ENCODE data around the gene MACROH2A2. TPM values are rescaled to one million over a fixed set of nuclear protein-coding genes. Genes with fewer than 3 reads are reported as not detected.

The MACROH2A2 gene
- total and polyA plus RNA-seq, 2 of the 13 experiments (the other 11 are each of a cell fraction or from before 2014, with no cell fraction given): 9.8 to 43.1 TPM

DNA sequence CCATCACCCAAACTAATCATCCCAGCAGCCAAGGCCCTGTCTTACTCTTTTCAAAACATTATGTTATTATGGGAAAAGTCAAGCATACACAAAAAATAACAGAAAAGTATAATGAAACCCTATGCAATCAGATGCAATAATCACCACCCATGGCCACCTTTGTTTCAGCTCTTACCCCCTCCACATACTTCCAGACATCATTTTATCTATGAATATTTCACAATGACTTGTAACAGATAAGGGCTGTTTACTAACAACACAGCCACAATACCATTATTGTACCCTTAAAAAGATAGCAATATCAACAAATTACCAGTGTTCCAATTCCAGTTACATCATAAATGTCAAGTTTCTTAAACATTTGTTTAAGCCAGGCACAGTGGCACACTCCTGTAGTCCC lies 44.8 kb downstream of the MACROH2A2 start:
- BruUV-seq (replicated peaks): no TSS peak
- FAIRE-seq: no peak
- intact Hi-C loops (cut with micrococcal nuclease; ENCODE audit: unreplicated experiment) (no loop called here), in situ Hi-C loops (cut with HindIII; ENCODE audit: extremely low pct_ligation_motif_present, low pct_unique_long_range_greater_than_20kb) (no loop called here)
- DNase-seq (ENCODE audit: low spot score): no peak
- no peak overlapping the region for H3K4me3 ChIP-seq (replicated peaks in 1 of 3; ENCODE audit: insufficient read depth in 1 of 3, low read depth in 2 of 3, low read length in 3 of 3)
- H3K4me2 ChIP-seq (ENCODE audit: low read depth, low read length): no peak overlapping the region
- H4K20me1 ChIP-seq (ENCODE audit: insufficient read depth, low read length): no peaks in the 10 kb centered on the region
- no peak for ATAC-seq
- H3K27me3 ChIP-seq (ENCODE audit: control insufficient read depth in 1 of 2, insufficient read depth in 2 of 2, low read length in 2 of 2): no peaks in the 10 kb centered on the region
- TF ChIP-seq ZFY (CRISPR knock-in tag; IDR thresholded peaks at IDR 0.05) (no peak), NR2F1 (CRISPR knock-in tag; IDR thresholded peaks at IDR 0.05) (no peak), CC2D1A (CRISPR knock-in tag; IDR thresholded peaks at IDR 0.05) (no peak), GPN1 (CRISPR knock-in tag; IDR thresholded peaks at IDR 0.05; ENCODE audit: borderline replicate concordance) (no peak), ZNF574 (CRISPR knock-in tag; IDR thresholded peaks at IDR 0.05) (no peak), FOSL2 (CRISPR knock-in tag; IDR thresholded peaks at IDR 0.05) (no peak), MXD3 (CRISPR knock-in tag; IDR thresholded peaks at IDR 0.05) (no peak)
- TF ChIP-seq, protein P1, sequence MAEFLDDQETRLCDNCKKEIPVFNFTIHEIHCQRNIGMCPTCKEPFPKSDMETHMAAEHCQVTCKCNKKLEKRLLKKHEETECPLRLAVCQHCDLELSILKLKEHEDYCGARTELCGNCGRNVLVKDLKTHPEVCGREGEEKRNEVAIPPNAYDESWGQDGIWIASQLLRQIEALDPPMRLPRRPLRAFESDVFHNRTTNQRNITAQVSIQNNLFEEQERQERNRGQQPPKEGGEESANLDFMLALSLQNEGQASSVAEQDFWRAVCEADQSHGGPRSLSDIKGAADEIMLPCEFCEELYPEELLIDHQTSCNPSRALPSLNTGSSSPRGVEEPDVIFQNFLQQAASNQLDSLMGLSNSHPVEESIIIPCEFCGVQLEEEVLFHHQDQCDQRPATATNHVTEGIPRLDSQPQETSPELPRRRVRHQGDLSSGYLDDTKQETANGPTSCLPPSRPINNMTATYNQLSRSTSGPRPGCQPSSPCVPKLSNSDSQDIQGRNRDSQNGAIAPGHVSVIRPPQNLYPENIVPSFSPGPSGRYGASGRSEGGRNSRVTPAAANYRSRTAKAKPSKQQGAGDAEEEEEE (CRISPR knock-in tag; IDR thresholded peaks at IDR 0.05; ENCODE audit: borderline replicate concordance): no peak
- TF ChIP-seq, protein P2, sequence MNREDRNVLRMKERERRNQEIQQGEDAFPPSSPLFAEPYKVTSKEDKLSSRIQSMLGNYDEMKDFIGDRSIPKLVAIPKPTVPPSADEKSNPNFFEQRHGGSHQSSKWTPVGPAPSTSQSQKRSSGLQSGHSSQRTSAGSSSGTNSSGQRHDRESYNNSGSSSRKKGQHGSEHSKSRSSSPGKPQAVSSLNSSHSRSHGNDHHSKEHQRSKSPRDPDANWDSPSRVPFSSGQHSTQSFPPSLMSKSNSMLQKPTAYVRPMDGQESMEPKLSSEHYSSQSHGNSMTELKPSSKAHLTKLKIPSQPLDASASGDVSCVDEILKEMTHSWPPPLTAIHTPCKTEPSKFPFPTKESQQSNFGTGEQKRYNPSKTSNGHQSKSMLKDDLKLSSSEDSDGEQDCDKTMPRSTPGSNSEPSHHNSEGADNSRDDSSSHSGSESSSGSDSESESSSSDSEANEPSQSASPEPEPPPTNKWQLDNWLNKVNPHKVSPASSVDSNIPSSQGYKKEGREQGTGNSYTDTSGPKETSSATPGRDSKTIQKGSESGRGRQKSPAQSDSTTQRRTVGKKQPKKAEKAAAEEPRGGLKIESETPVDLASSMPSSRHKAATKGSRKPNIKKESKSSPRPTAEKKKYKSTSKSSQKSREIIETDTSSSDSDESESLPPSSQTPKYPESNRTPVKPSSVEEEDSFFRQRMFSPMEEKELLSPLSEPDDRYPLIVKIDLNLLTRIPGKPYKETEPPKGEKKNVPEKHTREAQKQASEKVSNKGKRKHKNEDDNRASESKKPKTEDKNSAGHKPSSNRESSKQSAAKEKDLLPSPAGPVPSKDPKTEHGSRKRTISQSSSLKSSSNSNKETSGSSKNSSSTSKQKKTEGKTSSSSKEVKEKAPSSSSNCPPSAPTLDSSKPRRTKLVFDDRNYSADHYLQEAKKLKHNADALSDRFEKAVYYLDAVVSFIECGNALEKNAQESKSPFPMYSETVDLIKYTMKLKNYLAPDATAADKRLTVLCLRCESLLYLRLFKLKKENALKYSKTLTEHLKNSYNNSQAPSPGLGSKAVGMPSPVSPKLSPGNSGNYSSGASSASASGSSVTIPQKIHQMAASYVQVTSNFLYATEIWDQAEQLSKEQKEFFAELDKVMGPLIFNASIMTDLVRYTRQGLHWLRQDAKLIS (CRISPR knock-in tag; IDR thresholded peaks at IDR 0.05): no peak
- H3K9ac ChIP-seq (ENCODE audit: insufficient read depth, low read depth, low read length): no peak overlapping the region
- no peak overlapping the region for H2AFZ ChIP-seq (ENCODE audit: low read length)
- no peak overlapping the region for H3K27ac ChIP-seq (ENCODE audit: extremely low read length, insufficient read depth, low read length)
- peaks cover 32% of the 10 kb centered on the region for H3K4me1 ChIP-seq (ENCODE audit: insufficient read depth, low read length)
- H3K79me2 ChIP-seq (ENCODE audit: insufficient read depth, low read length): no peaks in the 10 kb centered on the region
- POLR2A ChIA-PET: no interaction called here
- H3K36me3 ChIP-seq (replicated peaks in 1 of 2; ENCODE audit: control insufficient read depth in 1 of 2, insufficient read depth in 2 of 2, low read length in 2 of 2): peaks cover 12 to 77% of the 10 kb centered on the region in 2 experiments
- CTCF ChIA-PET (ENCODE audit: low intra/inter-chr PET ratio, low total read pairs): no interaction called here
- no peaks in the 10 kb centered on the region for H3K9me3 ChIP-seq (ENCODE audit: low read length)
